HepG2 (cell line): ENCODE results near the gene RBM26. TPM values are rescaled to one million over a fixed set of nuclear protein-coding genes. Genes with fewer than 3 reads are reported as not detected.
A peak's percentile ranks its signal among the peaks of the same experiment; 100 is the strongest.

Experiments
- GATAD1 ChIP-seq: IDR thresholded peaks from 2 replicates; pipeline ENCODE4 v1.6.1; 2016; ENCODE audit warnings: missing genetic modification reagents, missing compliant biosample characterization
- HNRNPLL ChIP-seq: fragments of 200-400 bp; formaldehyde crosslinking; IDR thresholded peaks from 2 replicates; pipeline ENCODE4 v1.6.1; 2017; ENCODE audit warnings: mild to moderate bottlenecking, low read depth, low read length; ENCODE audit not compliant: poor library complexity, severe bottlenecking
- NFE2 ChIP-seq: sonication (generic); formaldehyde crosslinking; IDR thresholded peaks from 2 replicates; pipeline ENCODE4 v1.4.0; 2020; ENCODE audit warnings: missing genetic modification reagents
- RNF2 ChIP-seq: fragments of 450-650 bp; conservative IDR thresholded peaks from 2 replicates; pipeline ENCODE4 v1.6.1; 2016; ENCODE audit warnings: low read depth
- SMAD3 ChIP-seq: sonication (generic); formaldehyde crosslinking; IDR thresholded peaks from 2 replicates; pipeline ENCODE4 v1.4.0; 2020; ENCODE audit warnings: missing genetic modification reagents
- SMYD3 ChIP-seq: sonication (generic); formaldehyde crosslinking; IDR thresholded peaks from 2 replicates; pipeline ENCODE4 v1.8.1; 2023; ENCODE audit warnings: mild to moderate bottlenecking, missing genetic modification reagents
- ZMYM4 ChIP-seq: sonication (generic); formaldehyde crosslinking; IDR thresholded peaks from 2 replicates; pipeline ENCODE4 v1.8.1; 2023; ENCODE audit warnings: mild to moderate bottlenecking, missing genetic modification reagents
- ZNF879 ChIP-seq: sonication (generic); formaldehyde crosslinking; IDR thresholded peaks from 2 replicates; pipeline ENCODE4 v1.8.1; 2023; ENCODE audit warnings: missing genetic modification reagents
- polyA plus RNA-seq, 8 experiments: library from polyadenylated mRNA; depleted of rRNA in 3 of 8; stranded (reverse) in 7 of 8; unstranded in 1 of 8; fragments of >200 nt; fragmentation: Illumina TruSeq in 4 of 8; extraction: Trizol in 4 of 8; gene quantifications; 2 replicates each; pipeline versions ENCODE4 v1.2.1 to v1.2.3, GENCODE V29; 2011 to 2016; ENCODE audit warnings: low read depth in 4 of 8, missing spikeins in 1 of 8, mixed read lengths in 1 of 8; ENCODE audit not compliant: insufficient read depth in 1 of 8
- total RNA-seq, 5 experiments: library from RNA; depleted of rRNA; stranded (reverse); fragments of >200 nt; fragmentation: Illumina TruSeq; extraction: Trizol; gene quantifications; 2 replicates each; pipeline ENCODE4 v1.2.3, GENCODE V29; 2016; ENCODE audit warnings: low read depth in 1 of 5
- TF ChIP-seq, protein P1 (sequence below): sonication (generic); formaldehyde crosslinking; IDR thresholded peaks from 2 replicates; pipeline ENCODE4 v1.5.1; 2020; ENCODE audit warnings: missing genetic modification reagents, mild to moderate bottlenecking, borderline replicate concordance
- TF ChIP-seq, protein P2 (sequence below): sonication (generic); formaldehyde crosslinking; IDR thresholded peaks from 2 replicates; pipeline ENCODE4 v1.4.0; 2020; ENCODE audit warnings: missing genetic modification reagents
- TF ChIP-seq, protein P3 (sequence below): sonication (generic); formaldehyde crosslinking; conservative IDR thresholded peaks from 2 replicates; pipeline ENCODE4 v1.4.0; 2020; ENCODE audit warnings: missing genetic modification reagents
- TF ChIP-seq, protein P4 (sequence below): sonication (generic); formaldehyde crosslinking; IDR thresholded peaks from 2 replicates; pipeline ENCODE4 v1.4.0; 2020; ENCODE audit warnings: missing genetic modification reagents, borderline replicate concordance
- TF ChIP-seq, protein P5 (sequence below): sonication (generic); formaldehyde crosslinking; conservative IDR thresholded peaks from 2 replicates; pipeline ENCODE4 v1.8.0; 2022; ENCODE audit warnings: mild to moderate bottlenecking, moderate library complexity, missing genetic modification reagents
- TF ChIP-seq, protein P6 (sequence below): sonication (generic); formaldehyde crosslinking; IDR thresholded peaks from 2 replicates; pipeline ENCODE4 v1.4.0; 2020; ENCODE audit warnings: mild to moderate bottlenecking, missing genetic modification reagents
- TF ChIP-seq, protein P7 (sequence below): sonication (generic); formaldehyde crosslinking; IDR thresholded peaks from 2 replicates; pipeline ENCODE4 v1.9.0; 2021; ENCODE audit warnings: missing genetic modification reagents, mild to moderate bottlenecking, borderline replicate concordance
- TF ChIP-seq, protein P8 (sequence below): sonication (generic); formaldehyde crosslinking; conservative IDR thresholded peaks from 2 replicates; pipeline ENCODE4 v1.4.0; 2020; ENCODE audit warnings: missing genetic modification reagents
- TF ChIP-seq, protein P9 (sequence below): sonication (generic); formaldehyde crosslinking; IDR thresholded peaks from 2 replicates; pipeline ENCODE4 v1.5.0; 2020; ENCODE audit warnings: mild to moderate bottlenecking, missing genetic modification reagents

Gene RBM26
- total and polyA plus RNA-seq, 2 of the 13 experiments (the other 11 are each of a cell fraction or from before 2014, with no cell fraction given), result 19.4 to 34.4 TPM

DNA sequence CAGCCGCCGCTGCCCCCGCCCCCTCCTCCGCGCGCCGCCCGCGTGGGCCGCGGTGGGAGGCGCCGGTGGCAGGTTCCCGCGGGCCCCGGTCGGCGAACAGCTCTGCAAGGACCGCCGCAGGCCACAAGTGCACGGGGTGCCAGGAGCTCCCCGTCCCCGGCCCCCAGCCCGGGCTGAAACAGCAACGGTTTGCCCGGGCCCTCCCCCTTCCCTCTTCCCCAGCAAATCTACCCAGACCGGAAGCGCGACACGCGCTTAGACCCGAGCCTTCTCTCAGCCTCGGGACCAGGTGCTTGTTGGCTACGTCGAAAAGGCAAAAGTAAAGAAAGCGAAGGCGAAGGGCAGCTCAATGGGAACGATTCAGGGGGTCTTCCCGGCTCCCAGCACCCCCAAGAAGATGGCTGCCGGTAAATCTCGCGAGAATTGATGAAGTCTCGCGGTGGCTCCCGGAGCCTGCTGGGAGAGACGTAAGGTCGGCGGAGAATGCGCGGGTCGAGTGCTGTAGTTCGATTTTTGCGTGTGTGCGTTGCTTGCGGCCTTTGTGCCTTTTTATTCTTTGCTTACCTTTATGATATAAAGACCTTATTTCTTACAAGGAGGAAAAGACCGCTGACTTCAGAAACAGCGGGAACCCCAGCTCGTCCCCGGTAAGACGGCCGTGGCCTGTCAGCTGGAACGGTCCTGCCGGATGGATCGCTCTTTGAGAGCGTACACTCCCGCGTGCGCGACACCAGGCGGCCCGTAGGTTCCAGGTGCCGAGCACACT lies at the start of gene RBM26 (continued):
- TF ChIP-seq, protein P1, sequence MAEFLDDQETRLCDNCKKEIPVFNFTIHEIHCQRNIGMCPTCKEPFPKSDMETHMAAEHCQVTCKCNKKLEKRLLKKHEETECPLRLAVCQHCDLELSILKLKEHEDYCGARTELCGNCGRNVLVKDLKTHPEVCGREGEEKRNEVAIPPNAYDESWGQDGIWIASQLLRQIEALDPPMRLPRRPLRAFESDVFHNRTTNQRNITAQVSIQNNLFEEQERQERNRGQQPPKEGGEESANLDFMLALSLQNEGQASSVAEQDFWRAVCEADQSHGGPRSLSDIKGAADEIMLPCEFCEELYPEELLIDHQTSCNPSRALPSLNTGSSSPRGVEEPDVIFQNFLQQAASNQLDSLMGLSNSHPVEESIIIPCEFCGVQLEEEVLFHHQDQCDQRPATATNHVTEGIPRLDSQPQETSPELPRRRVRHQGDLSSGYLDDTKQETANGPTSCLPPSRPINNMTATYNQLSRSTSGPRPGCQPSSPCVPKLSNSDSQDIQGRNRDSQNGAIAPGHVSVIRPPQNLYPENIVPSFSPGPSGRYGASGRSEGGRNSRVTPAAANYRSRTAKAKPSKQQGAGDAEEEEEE (CRISPR knock-in tag), result no peak
- TF ChIP-seq SMAD3 (CRISPR knock-in tag), result peak; percentile 61; the same call in 1 of the 2 replicates
- TF ChIP-seq, protein P2, sequence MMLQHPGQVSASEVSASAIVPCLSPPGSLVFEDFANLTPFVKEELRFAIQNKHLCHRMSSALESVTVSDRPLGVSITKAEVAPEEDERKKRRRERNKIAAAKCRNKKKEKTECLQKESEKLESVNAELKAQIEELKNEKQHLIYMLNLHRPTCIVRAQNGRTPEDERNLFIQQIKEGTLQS (CRISPR knock-in tag), result 0 out of 2 replicates have a peak, but pooled peaks have one; percentile 25
- no peak for TF ChIP-seq SMYD3 (CRISPR knock-in tag)
- TF ChIP-seq, protein P3, sequence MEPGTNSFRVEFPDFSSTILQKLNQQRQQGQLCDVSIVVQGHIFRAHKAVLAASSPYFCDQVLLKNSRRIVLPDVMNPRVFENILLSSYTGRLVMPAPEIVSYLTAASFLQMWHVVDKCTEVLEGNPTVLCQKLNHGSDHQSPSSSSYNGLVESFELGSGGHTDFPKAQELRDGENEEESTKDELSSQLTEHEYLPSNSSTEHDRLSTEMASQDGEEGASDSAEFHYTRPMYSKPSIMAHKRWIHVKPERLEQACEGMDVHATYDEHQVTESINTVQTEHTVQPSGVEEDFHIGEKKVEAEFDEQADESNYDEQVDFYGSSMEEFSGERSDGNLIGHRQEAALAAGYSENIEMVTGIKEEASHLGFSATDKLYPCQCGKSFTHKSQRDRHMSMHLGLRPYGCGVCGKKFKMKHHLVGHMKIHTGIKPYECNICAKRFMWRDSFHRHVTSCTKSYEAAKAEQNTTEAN (CRISPR knock-in tag), result no peak
- TF ChIP-seq, protein P4, sequence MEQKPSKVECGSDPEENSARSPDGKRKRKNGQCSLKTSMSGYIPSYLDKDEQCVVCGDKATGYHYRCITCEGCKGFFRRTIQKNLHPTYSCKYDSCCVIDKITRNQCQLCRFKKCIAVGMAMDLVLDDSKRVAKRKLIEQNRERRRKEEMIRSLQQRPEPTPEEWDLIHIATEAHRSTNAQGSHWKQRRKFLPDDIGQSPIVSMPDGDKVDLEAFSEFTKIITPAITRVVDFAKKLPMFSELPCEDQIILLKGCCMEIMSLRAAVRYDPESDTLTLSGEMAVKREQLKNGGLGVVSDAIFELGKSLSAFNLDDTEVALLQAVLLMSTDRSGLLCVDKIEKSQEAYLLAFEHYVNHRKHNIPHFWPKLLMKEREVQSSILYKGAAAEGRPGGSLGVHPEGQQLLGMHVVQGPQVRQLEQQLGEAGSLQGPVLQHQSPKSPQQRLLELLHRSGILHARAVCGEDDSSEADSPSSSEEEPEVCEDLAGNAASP (CRISPR knock-in tag), result no peak
- peak; percentile 81 for TF ChIP-seq ZMYM4 (CRISPR knock-in tag)
- no peak for TF ChIP-seq ZNF879
- peak; percentile 91 for TF ChIP-seq GATAD1 (CRISPR knock-in tag)
- TF ChIP-seq, protein P5, sequence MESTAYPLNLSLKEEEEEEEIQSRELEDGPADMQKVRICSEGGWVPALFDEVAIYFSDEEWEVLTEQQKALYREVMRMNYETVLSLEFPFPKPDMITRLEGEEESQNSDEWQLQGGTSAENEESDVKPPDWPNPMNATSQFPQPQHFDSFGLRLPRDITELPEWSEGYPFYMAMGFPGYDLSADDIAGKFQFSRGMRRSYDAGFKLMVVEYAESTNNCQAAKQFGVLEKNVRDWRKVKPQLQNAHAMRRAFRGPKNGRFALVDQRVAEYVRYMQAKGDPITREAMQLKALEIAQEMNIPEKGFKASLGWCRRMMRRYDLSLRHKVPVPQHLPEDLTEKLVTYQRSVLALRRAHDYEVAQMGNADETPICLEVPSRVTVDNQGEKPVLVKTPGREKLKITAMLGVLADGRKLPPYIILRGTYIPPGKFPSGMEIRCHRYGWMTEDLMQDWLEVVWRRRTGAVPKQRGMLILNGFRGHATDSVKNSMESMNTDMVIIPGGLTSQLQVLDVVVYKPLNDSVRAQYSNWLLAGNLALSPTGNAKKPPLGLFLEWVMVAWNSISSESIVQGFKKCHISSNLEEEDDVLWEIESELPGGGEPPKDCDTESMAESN (CRISPR knock-in tag), result peak; percentile 52
- TF ChIP-seq, protein P6, sequence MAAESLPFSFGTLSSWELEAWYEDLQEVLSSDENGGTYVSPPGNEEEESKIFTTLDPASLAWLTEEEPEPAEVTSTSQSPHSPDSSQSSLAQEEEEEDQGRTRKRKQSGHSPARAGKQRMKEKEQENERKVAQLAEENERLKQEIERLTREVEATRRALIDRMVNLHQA (CRISPR knock-in tag), result no peak
- peak; percentile 95 for TF ChIP-seq RNF2
- TF ChIP-seq, protein P7, sequence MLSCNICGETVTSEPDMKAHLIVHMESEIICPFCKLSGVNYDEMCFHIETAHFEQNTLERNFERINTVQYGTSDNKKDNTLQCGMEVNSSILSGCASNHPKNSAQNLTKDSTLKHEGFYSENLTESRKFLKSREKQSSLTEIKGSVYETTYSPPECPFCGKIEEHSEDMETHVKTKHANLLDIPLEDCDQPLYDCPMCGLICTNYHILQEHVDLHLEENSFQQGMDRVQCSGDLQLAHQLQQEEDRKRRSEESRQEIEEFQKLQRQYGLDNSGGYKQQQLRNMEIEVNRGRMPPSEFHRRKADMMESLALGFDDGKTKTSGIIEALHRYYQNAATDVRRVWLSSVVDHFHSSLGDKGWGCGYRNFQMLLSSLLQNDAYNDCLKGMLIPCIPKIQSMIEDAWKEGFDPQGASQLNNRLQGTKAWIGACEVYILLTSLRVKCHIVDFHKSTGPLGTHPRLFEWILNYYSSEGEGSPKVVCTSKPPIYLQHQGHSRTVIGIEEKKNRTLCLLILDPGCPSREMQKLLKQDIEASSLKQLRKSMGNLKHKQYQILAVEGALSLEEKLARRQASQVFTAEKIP (CRISPR knock-in tag), result no peak
- TF ChIP-seq, protein P8, sequence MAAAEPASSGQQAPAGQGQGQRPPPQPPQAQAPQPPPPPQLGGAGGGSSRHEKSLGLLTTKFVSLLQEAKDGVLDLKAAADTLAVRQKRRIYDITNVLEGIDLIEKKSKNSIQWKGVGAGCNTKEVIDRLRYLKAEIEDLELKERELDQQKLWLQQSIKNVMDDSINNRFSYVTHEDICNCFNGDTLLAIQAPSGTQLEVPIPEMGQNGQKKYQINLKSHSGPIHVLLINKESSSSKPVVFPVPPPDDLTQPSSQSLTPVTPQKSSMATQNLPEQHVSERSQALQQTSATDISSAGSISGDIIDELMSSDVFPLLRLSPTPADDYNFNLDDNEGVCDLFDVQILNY (CRISPR knock-in tag), result no peak
- TF ChIP-seq, protein P9, sequence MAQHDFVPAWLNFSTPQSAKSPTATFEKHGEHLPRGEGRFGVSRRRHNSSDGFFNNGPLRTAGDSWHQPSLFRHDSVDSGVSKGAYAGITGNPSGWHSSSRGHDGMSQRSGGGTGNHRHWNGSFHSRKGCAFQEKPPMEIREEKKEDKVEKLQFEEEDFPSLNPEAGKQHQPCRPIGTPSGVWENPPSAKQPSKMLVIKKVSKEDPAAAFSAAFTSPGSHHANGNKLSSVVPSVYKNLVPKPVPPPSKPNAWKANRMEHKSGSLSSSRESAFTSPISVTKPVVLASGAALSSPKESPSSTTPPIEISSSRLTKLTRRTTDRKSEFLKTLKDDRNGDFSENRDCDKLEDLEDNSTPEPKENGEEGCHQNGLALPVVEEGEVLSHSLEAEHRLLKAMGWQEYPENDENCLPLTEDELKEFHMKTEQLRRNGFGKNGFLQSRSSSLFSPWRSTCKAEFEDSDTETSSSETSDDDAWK (CRISPR knock-in tag), result no peak
- TF ChIP-seq HNRNPLL, result peak; percentile 99
- no peak for TF ChIP-seq NFE2 (CRISPR knock-in tag)
